Measurements from ENCODE around the gene CAMTA1.
"Not testable (repeated sequence)": the region's sequence is repeated elsewhere in the genome, so short reads cannot be mapped to it uniquely, and the experiment has no call there.

CAMTA1 gene

DNA sequence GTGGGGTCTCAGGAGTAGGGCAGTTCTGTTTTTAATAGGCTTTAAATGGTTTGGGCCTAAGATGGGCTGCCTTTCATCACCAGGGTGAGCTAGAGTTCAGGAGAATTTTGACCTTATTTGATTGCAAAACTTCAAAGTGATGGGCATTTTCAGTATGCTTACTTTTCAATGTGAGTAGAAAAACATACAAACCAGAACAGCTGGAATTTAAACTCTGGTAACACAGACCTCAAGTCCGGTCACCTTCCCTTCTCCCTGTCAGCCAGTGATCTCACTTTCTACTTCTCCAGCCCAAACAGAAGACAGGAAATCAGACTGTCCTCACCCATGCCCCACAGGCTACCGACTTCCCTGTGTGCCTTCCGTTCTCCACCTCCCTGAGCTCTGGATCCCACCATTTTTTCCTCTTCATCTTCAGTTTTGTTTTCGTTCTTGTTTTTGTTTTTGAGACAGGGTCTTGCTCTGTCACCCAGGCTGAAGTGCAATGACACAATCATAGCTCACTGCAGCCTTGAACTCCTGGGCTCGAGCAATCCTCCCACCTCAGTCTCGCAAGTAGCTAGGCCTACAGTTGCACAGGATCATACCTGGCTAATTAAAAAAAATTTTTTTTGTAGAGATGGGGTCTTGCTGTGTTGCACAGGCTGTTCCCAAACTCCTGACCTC, 374.0 kb downstream of the CAMTA1 start:
- no peak for ATAC-seq

DNA sequence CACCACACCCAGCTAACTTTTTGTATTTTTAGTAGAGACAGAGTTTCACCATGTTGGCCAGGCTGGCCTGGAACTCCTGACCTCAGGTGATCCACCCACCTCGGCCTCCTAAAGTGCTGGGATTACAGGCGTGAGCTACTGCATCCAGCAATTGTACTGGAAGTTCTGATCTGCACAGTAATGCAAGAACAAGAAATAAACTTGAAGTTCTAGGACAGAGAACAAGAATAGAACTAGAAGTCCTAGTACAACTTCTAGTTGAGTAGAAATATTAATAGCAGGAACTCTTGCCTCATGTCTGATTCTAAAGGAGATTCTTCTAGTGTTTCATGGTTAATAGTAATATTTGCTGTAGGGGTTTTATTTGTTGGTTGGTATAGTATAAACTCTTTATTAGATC, 383.3 kb downstream of the CAMTA1 start:
- not testable (repeated sequence) for ATAC-seq

More for the DNA sequence above, 374.0 kb downstream of the CAMTA1 start:
- TF ChIP-seq CSDC2 (CRISPR knock-in tag; IDR thresholded peaks at IDR 0.05) (no peak), PPARA (CRISPR knock-in tag; IDR thresholded peaks at IDR 0.05; ENCODE audit: borderline replicate concordance) (no peak), ZNF8 (CRISPR knock-in tag; IDR thresholded peaks at IDR 0.05) (no peak), GLIS3 (CRISPR knock-in tag; IDR thresholded peaks at IDR 0.05) (no peak), TCF4 (CRISPR knock-in tag; IDR thresholded peaks at IDR 0.05; ENCODE audit: borderline replicate concordance) (no peak), ZNF70 (CRISPR knock-in tag; IDR thresholded peaks at IDR 0.05) (no peak)
- TF ChIP-seq, protein P1, sequence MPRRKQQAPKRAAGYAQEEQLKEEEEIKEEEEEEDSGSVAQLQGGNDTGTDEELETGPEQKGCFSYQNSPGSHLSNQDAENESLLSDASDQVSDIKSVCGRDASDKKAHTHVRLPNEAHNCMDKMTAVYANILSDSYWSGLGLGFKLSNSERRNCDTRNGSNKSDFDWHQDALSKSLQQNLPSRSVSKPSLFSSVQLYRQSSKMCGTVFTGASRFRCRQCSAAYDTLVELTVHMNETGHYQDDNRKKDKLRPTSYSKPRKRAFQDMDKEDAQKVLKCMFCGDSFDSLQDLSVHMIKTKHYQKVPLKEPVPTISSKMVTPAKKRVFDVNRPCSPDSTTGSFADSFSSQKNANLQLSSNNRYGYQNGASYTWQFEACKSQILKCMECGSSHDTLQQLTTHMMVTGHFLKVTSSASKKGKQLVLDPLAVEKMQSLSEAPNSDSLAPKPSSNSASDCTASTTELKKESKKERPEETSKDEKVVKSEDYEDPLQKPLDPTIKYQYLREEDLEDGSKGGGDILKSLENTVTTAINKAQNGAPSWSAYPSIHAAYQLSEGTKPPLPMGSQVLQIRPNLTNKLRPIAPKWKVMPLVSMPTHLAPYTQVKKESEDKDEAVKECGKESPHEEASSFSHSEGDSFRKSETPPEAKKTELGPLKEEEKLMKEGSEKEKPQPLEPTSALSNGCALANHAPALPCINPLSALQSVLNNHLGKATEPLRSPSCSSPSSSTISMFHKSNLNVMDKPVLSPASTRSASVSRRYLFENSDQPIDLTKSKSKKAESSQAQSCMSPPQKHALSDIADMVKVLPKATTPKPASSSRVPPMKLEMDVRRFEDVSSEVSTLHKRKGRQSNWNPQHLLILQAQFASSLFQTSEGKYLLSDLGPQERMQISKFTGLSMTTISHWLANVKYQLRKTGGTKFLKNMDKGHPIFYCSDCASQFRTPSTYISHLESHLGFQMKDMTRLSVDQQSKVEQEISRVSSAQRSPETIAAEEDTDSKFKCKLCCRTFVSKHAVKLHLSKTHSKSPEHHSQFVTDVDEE (CRISPR knock-in tag; IDR thresholded peaks at IDR 0.05): no peak

DNA sequence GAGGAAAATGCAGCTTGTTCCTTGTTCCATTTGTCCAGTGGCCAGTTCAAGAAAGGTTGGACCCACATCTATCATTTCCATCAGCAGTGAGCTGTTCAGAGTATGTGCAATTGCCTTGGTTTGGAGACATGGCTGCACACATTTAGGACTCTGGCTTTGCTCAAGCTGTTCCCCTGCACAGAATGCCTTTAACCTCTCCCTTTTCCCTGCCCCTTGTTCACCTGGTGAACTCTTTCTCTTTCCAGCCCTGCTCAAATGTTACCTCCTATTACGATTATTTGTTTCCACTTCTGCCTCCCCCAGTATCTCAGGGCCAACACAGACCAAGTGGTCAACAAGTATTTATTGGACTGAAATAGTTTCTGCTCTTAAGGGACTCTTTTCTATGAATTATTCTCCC, 385.9 kb downstream of the CAMTA1 start:
- no peak for ATAC-seq
- no peak for TF ChIP-seq ZNF70 (CRISPR knock-in tag; IDR thresholded peaks at IDR 0.05)
- TF ChIP-seq, protein P2, sequence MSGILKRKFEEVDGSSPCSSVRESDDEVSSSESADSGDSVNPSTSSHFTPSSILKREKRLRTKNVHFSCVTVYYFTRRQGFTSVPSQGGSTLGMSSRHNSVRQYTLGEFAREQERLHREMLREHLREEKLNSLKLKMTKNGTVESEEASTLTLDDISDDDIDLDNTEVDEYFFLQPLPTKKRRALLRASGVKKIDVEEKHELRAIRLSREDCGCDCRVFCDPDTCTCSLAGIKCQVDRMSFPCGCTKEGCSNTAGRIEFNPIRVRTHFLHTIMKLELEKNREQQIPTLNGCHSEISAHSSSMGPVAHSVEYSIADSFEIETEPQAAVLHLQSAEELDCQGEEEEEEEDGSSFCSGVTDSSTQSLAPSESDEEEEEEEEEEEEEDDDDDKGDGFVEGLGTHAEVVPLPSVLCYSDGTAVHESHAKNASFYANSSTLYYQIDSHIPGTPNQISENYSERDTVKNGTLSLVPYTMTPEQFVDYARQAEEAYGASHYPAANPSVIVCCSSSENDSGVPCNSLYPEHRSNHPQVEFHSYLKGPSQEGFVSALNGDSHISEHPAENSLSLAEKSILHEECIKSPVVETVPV (CRISPR knock-in tag; IDR thresholded peaks at IDR 0.05): no peak

DNA sequence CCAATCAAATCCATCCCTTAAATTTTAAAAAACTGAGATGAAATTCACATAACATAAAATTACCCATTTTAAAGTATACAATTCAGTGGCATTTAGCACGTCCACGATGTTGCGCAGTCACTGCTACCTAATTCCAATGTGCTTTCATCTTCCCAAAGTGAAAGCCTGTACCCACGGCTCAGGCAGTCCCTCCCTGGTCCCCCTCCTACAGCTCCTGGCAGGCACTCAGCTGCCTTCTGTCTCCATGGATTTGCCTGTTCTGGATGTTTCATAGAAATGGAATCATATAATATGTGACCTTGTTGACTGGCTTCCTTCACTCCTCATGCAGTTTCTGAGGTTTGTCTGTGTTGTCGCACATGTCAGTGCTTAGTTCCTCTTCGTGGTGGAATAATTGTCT, 386.3 kb downstream of the CAMTA1 start:
- no peak for TF ChIP-seq PPARA (CRISPR knock-in tag; IDR thresholded peaks at IDR 0.05; ENCODE audit: borderline replicate concordance)
- no peak for TF ChIP-seq ZNF565 (CRISPR knock-in tag; conservative IDR thresholded peaks at IDR 0.05; ENCODE audit: low read depth)
- no peak for TF ChIP-seq RARB (CRISPR knock-in tag; IDR thresholded peaks at IDR 0.05)
- TF ChIP-seq TCF4 (CRISPR knock-in tag; IDR thresholded peaks at IDR 0.05; ENCODE audit: borderline replicate concordance): no peak
- no peak for TF ChIP-seq TOX (CRISPR knock-in tag; IDR thresholded peaks at IDR 0.05; ENCODE audit: borderline replicate concordance)
- TF ChIP-seq OSR1 (CRISPR knock-in tag; IDR thresholded peaks at IDR 0.05): no peak
- TF ChIP-seq, protein P3, sequence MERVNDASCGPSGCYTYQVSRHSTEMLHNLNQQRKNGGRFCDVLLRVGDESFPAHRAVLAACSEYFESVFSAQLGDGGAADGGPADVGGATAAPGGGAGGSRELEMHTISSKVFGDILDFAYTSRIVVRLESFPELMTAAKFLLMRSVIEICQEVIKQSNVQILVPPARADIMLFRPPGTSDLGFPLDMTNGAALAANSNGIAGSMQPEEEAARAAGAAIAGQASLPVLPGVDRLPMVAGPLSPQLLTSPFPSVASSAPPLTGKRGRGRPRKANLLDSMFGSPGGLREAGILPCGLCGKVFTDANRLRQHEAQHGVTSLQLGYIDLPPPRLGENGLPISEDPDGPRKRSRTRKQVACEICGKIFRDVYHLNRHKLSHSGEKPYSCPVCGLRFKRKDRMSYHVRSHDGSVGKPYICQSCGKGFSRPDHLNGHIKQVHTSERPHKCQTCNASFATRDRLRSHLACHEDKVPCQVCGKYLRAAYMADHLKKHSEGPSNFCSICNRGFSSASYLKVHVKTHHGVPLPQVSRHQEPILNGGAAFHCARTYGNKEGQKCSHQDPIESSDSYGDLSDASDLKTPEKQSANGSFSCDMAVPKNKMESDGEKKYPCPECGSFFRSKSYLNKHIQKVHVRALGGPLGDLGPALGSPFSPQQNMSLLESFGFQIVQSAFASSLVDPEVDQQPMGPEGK (CRISPR knock-in tag; IDR thresholded peaks at IDR 0.05; ENCODE audit: borderline replicate concordance): no peak
- TF ChIP-seq, protein P4, sequence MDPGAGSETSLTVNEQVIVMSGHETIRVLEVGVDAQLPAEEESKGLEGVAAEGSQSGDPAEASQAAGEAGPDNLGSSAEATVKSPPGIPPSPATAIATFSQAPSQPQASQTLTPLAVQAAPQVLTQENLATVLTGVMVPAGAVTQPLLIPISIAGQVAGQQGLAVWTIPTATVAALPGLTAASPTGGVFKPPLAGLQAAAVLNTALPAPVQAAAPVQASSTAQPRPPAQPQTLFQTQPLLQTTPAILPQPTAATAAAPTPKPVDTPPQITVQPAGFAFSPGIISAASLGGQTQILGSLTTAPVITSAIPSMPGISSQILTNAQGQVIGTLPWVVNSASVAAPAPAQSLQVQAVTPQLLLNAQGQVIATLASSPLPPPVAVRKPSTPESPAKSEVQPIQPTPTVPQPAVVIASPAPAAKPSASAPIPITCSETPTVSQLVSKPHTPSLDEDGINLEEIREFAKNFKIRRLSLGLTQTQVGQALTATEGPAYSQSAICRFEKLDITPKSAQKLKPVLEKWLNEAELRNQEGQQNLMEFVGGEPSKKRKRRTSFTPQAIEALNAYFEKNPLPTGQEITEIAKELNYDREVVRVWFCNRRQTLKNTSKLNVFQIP (CRISPR knock-in tag; IDR thresholded peaks at IDR 0.05; ENCODE audit: borderline replicate concordance, low read depth): no peak
- ATAC-seq: no peak

DNA sequence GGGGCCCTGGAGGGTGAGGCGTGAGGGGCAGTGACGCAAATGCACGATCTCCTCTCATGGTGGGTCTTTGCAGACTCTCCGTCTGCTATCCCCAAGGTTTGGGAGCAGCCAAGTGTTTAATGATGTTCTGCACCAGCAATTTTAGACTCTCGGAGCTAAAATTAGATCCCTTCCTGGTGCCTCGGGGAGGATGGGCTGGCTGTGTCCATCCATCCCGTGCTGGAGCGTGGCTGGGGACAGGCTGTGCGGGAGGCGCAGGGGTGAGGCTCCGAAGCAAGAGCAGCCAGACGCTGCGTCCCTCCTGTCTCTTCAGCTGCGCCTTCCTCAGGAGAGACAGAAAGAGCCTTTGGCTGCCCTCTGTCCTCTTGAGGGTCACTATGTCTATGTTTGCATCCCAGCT, 387.6 kb downstream of the CAMTA1 start:
- TF ChIP-seq, protein P2 (CRISPR knock-in tag; IDR thresholded peaks at IDR 0.05): no peak
- TF ChIP-seq RARB (CRISPR knock-in tag; IDR thresholded peaks at IDR 0.05) (no peak), BACH2 (CRISPR knock-in tag; IDR thresholded peaks at IDR 0.05; ENCODE audit: borderline replicate concordance) (no peak), ZFP30 (CRISPR knock-in tag; IDR thresholded peaks at IDR 0.05) (no peak), ZFP3 (CRISPR knock-in tag; IDR thresholded peaks at IDR 0.05) (no peak), ARNTL (CRISPR knock-in tag; IDR thresholded peaks at IDR 0.05; ENCODE audit: borderline replicate concordance, low read depth) (no peak), SNAI2 (CRISPR knock-in tag; IDR thresholded peaks at IDR 0.05) (no peak), ZNF8 (CRISPR knock-in tag; IDR thresholded peaks at IDR 0.05) (no peak), ISL1 (CRISPR knock-in tag; IDR thresholded peaks at IDR 0.05) (no peak), CSDC2 (CRISPR knock-in tag; IDR thresholded peaks at IDR 0.05) (no peak)
- TF ChIP-seq, protein P4 (CRISPR knock-in tag; IDR thresholded peaks at IDR 0.05; ENCODE audit: borderline replicate concordance, low read depth): no peak
- TF ChIP-seq, protein P3 (CRISPR knock-in tag; IDR thresholded peaks at IDR 0.05; ENCODE audit: borderline replicate concordance): no peak
- no peak for ATAC-seq
